HCT116 (cell line): ENCODE measurements around the gene TMEM120A. TPM values are rescaled to one million over a fixed set of nuclear protein-coding genes. Genes with fewer than 3 reads are reported as not detected.

Experiments used
- ATAC-seq: fragments of 200-7000 bp; cut with Tn5 transposase; 2 replicates; pipeline ENCODE4 v1.9.1; 2020; ENCODE audit warnings: mild to moderate bottlenecking, moderate library complexity
- BruUV-seq: library from RNA; stranded (reverse); fragments of 400-500 nt; replicated peaks from 2 replicates; lab custom pipeline; 2021; lab: Mats Ljungman, UMichigan
- CTCF ChIA-PET: fragments of 300-600 bp; sonication (Branson Sonifier 250); formaldehyde crosslinking; loops from one replicate; lab custom pipeline; 2021; ENCODE audit warnings: antibody characterized with exemption; lab: Charles Lee
- POLR2A ChIA-PET: fragments of 300-600, 350-600 bp; sonication (Branson Sonifier 250); formaldehyde crosslinking; loops from one replicate; lab custom pipeline; 2021; ENCODE audit warnings: antibody characterized with exemption; lab: Charles Lee
- RAD21 ChIA-PET, 2 experiments: fragments of 300-600 bp; sonication (Branson Sonifier 250); formaldehyde crosslinking; loops; one replicate each; lab custom pipeline; 2023; ENCODE audit warnings: low total read pairs in 2 of 2; ENCODE audit not compliant: uncharacterized antibody in 2 of 2, unreplicated experiment in 2 of 2, low non-redundant PET in 1 of 2; lab: Charles Lee
- DNase-seq: peaks from one replicate; pipeline ENCODE4 v3.0.0-alpha.2; 2010; ENCODE audit warnings: low read depth, low spot score
- H2AFZ ChIP-seq: fragments of 200-600 bp; shearing (Covaris generic), sonication (generic); 2 replicates; pipeline ENCODE4 v1.6.1; 2017; ENCODE audit warnings: low read depth, mixed run types, mixed read lengths, antibody characterized with exemption, low read length; ENCODE audit not compliant: poor library complexity, severe bottlenecking
- H3K27ac ChIP-seq: 2 replicates; pipeline ENCODE4 v1.5.1; 2012; ENCODE audit warnings: low read depth, low read length
- H3K27me3 ChIP-seq: fragments of 200-600 bp; sonication (generic); 2 replicates; pipeline ENCODE4 v1.6.1; 2016; ENCODE audit warnings: mixed run types, low read length, mixed read lengths; ENCODE audit not compliant: insufficient read depth
- H3K36me3 ChIP-seq, 2 experiments: fragments of 200-500 bp in 1 of 2; fragments of 200-600 bp in 1 of 2; sonication (Bioruptor generic) in 1 of 2; sonication (generic) in 1 of 2; 2 replicates each; pipeline versions ENCODE4 v1.5.1 to v1.6.1; 2014 to 2016; ENCODE audit warnings: low read length in 2 of 2, inconsistent platforms in 1 of 2, mixed read lengths in 1 of 2, mixed run types in 1 of 2; ENCODE audit not compliant: insufficient read depth in 2 of 2, control insufficient read depth in 1 of 2
- H3K4me1 ChIP-seq, 2 experiments: fragments of 200-600 bp in 1 of 2; sonication (generic) in 1 of 2; 2 replicates each; pipeline versions ENCODE4 v1.5.1 to v1.6.1; 2012 to 2017; ENCODE audit warnings: low read length in 2 of 2, inconsistent platforms in 1 of 2, mild to moderate bottlenecking in 1 of 2, mixed read lengths in 1 of 2, mixed run types in 1 of 2, moderate library complexity in 1 of 2; ENCODE audit not compliant: insufficient read depth in 2 of 2, control insufficient read depth in 1 of 2
- H3K4me2 ChIP-seq: fragments of 200-600 bp; sonication (generic); 2 replicates; pipeline ENCODE4 v1.6.1; 2017; ENCODE audit warnings: mixed run types, low read length, mixed read lengths
- H3K4me3 ChIP-seq, 2 experiments: fragments of 200-600 bp in 1 of 2; sonication (generic) in 1 of 2; replicated peaks in 1 of 2; 2 replicates each; pipeline ENCODE4 v1.5.1; 2011 to 2016; ENCODE audit warnings: low read length in 2 of 2, control low read depth in 1 of 2, low read depth in 1 of 2, mild to moderate bottlenecking in 1 of 2, mixed read lengths in 1 of 2, mixed run types in 1 of 2
- H3K79me2 ChIP-seq: fragments of 200-600 bp; sonication (generic); 2 replicates; pipeline ENCODE4 v1.6.1; 2017; ENCODE audit warnings: mild to moderate bottlenecking, mixed run types, low read length, moderate library complexity, mixed read lengths; ENCODE audit not compliant: insufficient read depth
- H3K9ac ChIP-seq: fragments of 200-600 bp; sonication (generic); 2 replicates; pipeline ENCODE4 v1.6.1; 2016; ENCODE audit warnings: low read length, mixed read lengths
- H3K9me2 ChIP-seq: fragments of 200-600 bp; sonication (generic), shearing (Covaris generic); 2 replicates; pipeline ENCODE4 v1.6.1; 2017; ENCODE audit warnings: mixed run types, mild to moderate bottlenecking, moderate library complexity; ENCODE audit not compliant: insufficient read depth
- H3K9me3 ChIP-seq, 2 experiments: fragments of 200-500 bp in 1 of 2; fragments of 200-600 bp in 1 of 2; sonication (Bioruptor generic) in 1 of 2; sonication (generic) in 1 of 2; 2 replicates each; pipeline ENCODE4 v1.6.1; 2014 to 2017; ENCODE audit warnings: low read length in 2 of 2, mixed read lengths in 2 of 2, inconsistent platforms in 1 of 2, low read depth in 1 of 2, mild to moderate bottlenecking in 1 of 2, mixed run types in 1 of 2, moderate library complexity in 1 of 2; ENCODE audit not compliant: control insufficient read depth in 1 of 2, insufficient read depth in 1 of 2
- H4K20me1 ChIP-seq: fragments of 200-600 bp; sonication (generic), shearing (Covaris generic); 2 replicates; pipeline ENCODE4 v1.6.1; 2017; ENCODE audit warnings: mixed run types, mild to moderate bottlenecking, moderate library complexity; ENCODE audit not compliant: insufficient read depth
- CBX3 ChIP-seq: IDR thresholded peaks from 2 replicates; pipeline ENCODE4 v1.6.1; 2012; ENCODE audit warnings: low read depth
- FOSL1 ChIP-seq: IDR thresholded peaks from 2 replicates; pipeline ENCODE4 v1.6.1; 2012; ENCODE audit warnings: low read depth
- MAX ChIP-seq: IDR thresholded peaks from 2 replicates; pipeline ENCODE4 v1.6.1; 2012
- RAD21 ChIP-seq: IDR thresholded peaks from 2 replicates; pipeline ENCODE4 v1.6.1; 2012; ENCODE audit warnings: low read depth, mild to moderate bottlenecking
- TCF7L2 ChIP-seq: IDR thresholded peaks from 2 replicates; pipeline ENCODE4 v1.7.0; 2011; ENCODE audit warnings: borderline replicate concordance, inconsistent platforms; ENCODE audit not compliant: insufficient read depth, insufficient read length; ENCODE audit errors: extremely low read depth
- intact Hi-C: fragments of 100-400 bp; cut with micrococcal nuclease; formaldehyde crosslinking; loops from 2 replicates; pipeline ENCODE4 v1.10.0; 2022
- total RNA-seq: library from RNA; stranded (reverse); gene quantifications from one replicate; pipeline ENCODE4 v1.2.1, GENCODE V29; 2021; ENCODE audit not compliant: unreplicated experiment

The TMEM120A gene
- total RNA-seq, 1 experiment from 2014 or later, result 25.9 TPM

- Histone ChIP-seq H2AFZ (no peak overlapping the region), H3K27ac (no peak overlapping the region), H3K36me3 (peaks cover 0 to 6% of the 10 kb centered on the region in 2 experiments; a peak in 2 of 4 replicates), H4K20me1 (no peaks in the 10 kb centered on the region), H3K9me2 (no peaks in the 10 kb centered on the region), H3K9me3 (no peaks in the 10 kb centered on the region), H3K4me3 (no peak overlapping the region), H3K79me2 (no peaks in the 10 kb centered on the region), H3K4me2 (no peak overlapping the region), H3K9ac (no peak overlapping the region), H3K4me1 (peaks cover 0 to 13% of the 10 kb centered on the region in 2 experiments; a peak in 3 of 4 replicates), H3K27me3 (no peaks in the 10 kb centered on the region)
- TF ChIP-seq MAX, result no peak
- TF ChIP-seq TCF7L2, result no peak
- intact Hi-C loops, result no loop called here
- ChIA-PET CTCF (no interaction called here), RAD21 (interaction anchor here in 1 of 2 experiments (0.6 kb wide), 1 partner anchor 101 kb away, joined by 4 read pairs; no protein-coding TSS in a partner anchor), POLR2A (no interaction called here)
- DNase-seq, result no peak
- ATAC-seq, result no peak
- BruUV-seq, result no TSS peak
Measured at GRCh38 chr7:75980430-75981202, 13.8 kb downstream of the TMEM120A start.

- Histone ChIP-seq H3K36me3 (peaks cover 0 to 6% of the 10 kb centered on the region in 2 experiments; a peak in 2 of 4 replicates), H3K9me3 (no peaks in the 10 kb centered on the region), H3K4me1 (peaks cover 0 to 13% of the 10 kb centered on the region in 2 experiments; a peak in 3 of 4 replicates), H3K27ac (no peak overlapping the region), H3K79me2 (no peaks in the 10 kb centered on the region), H2AFZ (no peak overlapping the region), H4K20me1 (no peaks in the 10 kb centered on the region), H3K4me3 (no peak overlapping the region), H3K27me3 (no peaks in the 10 kb centered on the region), H3K9me2 (no peaks in the 10 kb centered on the region), H3K9ac (no peak overlapping the region), H3K4me2 (no peak overlapping the region)
- CTCF ChIA-PET, result no interaction called here
- no TSS peak for BruUV-seq
- RAD21 ChIA-PET, result no interaction called here
- intact Hi-C loops, result no loop called here
- TF ChIP-seq RAD21, result no peak
- no peak for TF ChIP-seq MAX
- no peak for TF ChIP-seq CBX3
- TF ChIP-seq FOSL1, result no peak
- POLR2A ChIA-PET, result no interaction called here
- no peak for DNase-seq
- no peak for ATAC-seq
Measured at GRCh38 chr7:75979759-75980429, 14.5 kb downstream of the TMEM120A start.
